GM12874 (cell line): ENCODE results near the gene CHTOP.

ENCODE experiments used
- CTCF ChIP-seq: IDR thresholded peaks from 2 replicates; pipeline ENCODE4 v1.5.1; 2011; ENCODE audit warnings: low read depth, mild to moderate bottlenecking, control low read depth, low read length, moderate library complexity; ENCODE audit not compliant: insufficient read depth

The CHTOP gene

GRCh38 chr1:153648000-153648643 lies 14.3 kb downstream of the CHTOP start:
- no peak for TF ChIP-seq CTCF

GRCh38 chr1:153649137-153649862 lies 15.4 kb downstream of the CHTOP start:
- TF ChIP-seq CTCF = no peak

GRCh38 chr1:153649863-153650235 lies 16.0 kb downstream of the CHTOP start:
- no peak for TF ChIP-seq CTCF

GRCh38 chr1:153651771-153652170 lies 17.9 kb downstream of the CHTOP start:
- no peak for TF ChIP-seq CTCF

- TF ChIP-seq CTCF = no peak
These were observed 19.1 kb downstream of the CHTOP start for GRCh38 chr1:153652805-153653500.

GRCh38 chr1:153655333-153655732 lies 21.5 kb downstream of the CHTOP start:
- no peak for TF ChIP-seq CTCF

GRCh38 chr1:153658400-153659174 lies 24.7 kb downstream of the CHTOP start, which contains the start of gene SNAPIN:
Gene SNAPIN (plus strand): TSS chr1:153658703. CDS start chr1:153658744, 41 bp downstream.
- no peak for TF ChIP-seq CTCF
